ENCODE results near the gene WNK2. TPM values are rescaled to one million over a fixed set of nuclear protein-coding genes. Genes with fewer than 3 reads are reported as not detected.

WNK2 gene
- total RNA-seq, 1 experiment from 2014 or later = 69.4 TPM

DNA sequence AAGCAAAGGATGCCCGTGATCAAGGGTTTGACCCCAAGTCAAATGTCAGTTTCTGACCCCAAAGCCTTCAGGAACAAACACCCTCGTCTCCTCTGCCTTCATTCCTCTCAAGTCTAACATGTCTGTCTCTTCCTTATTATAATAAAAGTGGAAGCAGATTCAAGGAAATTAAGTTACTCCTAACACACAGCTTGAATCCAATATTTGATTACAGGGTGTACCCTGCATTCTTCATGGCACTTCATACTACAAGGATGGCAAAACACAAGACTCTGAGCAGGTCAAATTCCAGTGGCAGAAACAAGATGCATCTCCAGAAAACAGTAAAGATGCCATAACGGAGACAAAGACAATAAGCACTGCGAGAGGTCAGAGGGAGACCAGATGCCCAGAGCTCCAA lies 148.4 kb downstream of the WNK2 start:
- Histone ChIP-seq H3K9me3 (ENCODE audit: control insufficient read depth, low read depth, low read length) (no peaks in the 10 kb centered on the region), H4K91ac (ENCODE audit: insufficient read length, low read depth, low read length) (no peak overlapping the region), H2BK20ac (ENCODE audit: low read depth, low read length, poor library complexity, severe bottlenecking) (no peak overlapping the region), H3T11ph (ENCODE audit: low read length) (no peak overlapping the region), H3K23ac (ENCODE audit: insufficient read length, low read depth, low read length) (no peak overlapping the region), H3K23me2 (ENCODE audit: insufficient read length, low read depth, low read length, poor library complexity, severe bottlenecking) (no peaks in the 10 kb centered on the region), H3K4ac (ENCODE audit: low read depth, low read length) (no peak overlapping the region), H2BK15ac (ENCODE audit: low read depth, low read length) (no peak overlapping the region), H3K27ac (ENCODE audit: insufficient read length, low read depth, low read length) (no peak overlapping the region), H4K5ac (ENCODE audit: insufficient read length, low read depth, low read length) (no peak overlapping the region), H3K56ac (ENCODE audit: insufficient read length, low read depth, low read length) (no peak overlapping the region), H3K14ac (ENCODE audit: insufficient read depth, low read length) (no peak overlapping the region), H2BK5ac (ENCODE audit: insufficient read length, low read length) (no peak overlapping the region), H2BK120ac (ENCODE audit: low read depth, low read length, poor library complexity, severe bottlenecking) (no peak overlapping the region), H3K79me2 (ENCODE audit: insufficient read depth, low read length) (no peaks in the 10 kb centered on the region; the same call in 1 of the 2 replicates), H3K18ac (ENCODE audit: insufficient read length, low read depth, low read length) (no peak overlapping the region), H4K8ac (replicated peaks; ENCODE audit: insufficient read length, low read depth, low read length) (no peak overlapping the region), H2BK12ac (ENCODE audit: insufficient read length, low read depth, low read length) (no peak overlapping the region), H3K4me2 (ENCODE audit: insufficient read depth, insufficient read length, low read length) (no peak overlapping the region), H2AFZ (ENCODE audit: low read length) (no peak overlapping the region), H3K4me1 (ENCODE audit: insufficient read depth, low read length) (no peaks in the 10 kb centered on the region), H3K27me3 (ENCODE audit: insufficient read depth, low read length) (no peaks in the 10 kb centered on the region), H3K9ac (ENCODE audit: extremely low read depth, insufficient read length, low read length) (no peak overlapping the region), H4K20me1 (ENCODE audit: control insufficient read depth, insufficient read depth, insufficient read length) (no peaks in the 10 kb centered on the region), H2AK5ac (ENCODE audit: insufficient read length, low read length) (no peak overlapping the region), H3K79me1 (ENCODE audit: insufficient read depth, low read depth, low read length, poor library complexity, severe bottlenecking) (no peaks in the 10 kb centered on the region)
- no peak for DNase-seq
- Mint-ChIP-seq H3K4me1 (no peaks in the 10 kb centered on the region), H3K36me3 (ENCODE audit: insufficient read depth in 1 of 3, low read depth in 3 of 3) (peaks cover 18 to 57% (median 31%) of the 10 kb centered on the region in 3 experiments; a peak in 5 of 7 replicates), H3K4me3 (no peak overlapping the region), H3K27ac (no peak overlapping the region), H3K27me3 (ENCODE audit: low read depth) (no peaks in the 10 kb centered on the region), H3K9me3 (peaks cover 3 to 9% of the 10 kb centered on the region in 2 experiments; a peak in 4 of 5 replicates)
- WGBS (ENCODE audit: extremely low coverage, insufficient read length, low lambda C conversion rate) = no CpG with 5 or more reads among the region's 4 CpGs
- TF ChIP-seq, protein P1, sequence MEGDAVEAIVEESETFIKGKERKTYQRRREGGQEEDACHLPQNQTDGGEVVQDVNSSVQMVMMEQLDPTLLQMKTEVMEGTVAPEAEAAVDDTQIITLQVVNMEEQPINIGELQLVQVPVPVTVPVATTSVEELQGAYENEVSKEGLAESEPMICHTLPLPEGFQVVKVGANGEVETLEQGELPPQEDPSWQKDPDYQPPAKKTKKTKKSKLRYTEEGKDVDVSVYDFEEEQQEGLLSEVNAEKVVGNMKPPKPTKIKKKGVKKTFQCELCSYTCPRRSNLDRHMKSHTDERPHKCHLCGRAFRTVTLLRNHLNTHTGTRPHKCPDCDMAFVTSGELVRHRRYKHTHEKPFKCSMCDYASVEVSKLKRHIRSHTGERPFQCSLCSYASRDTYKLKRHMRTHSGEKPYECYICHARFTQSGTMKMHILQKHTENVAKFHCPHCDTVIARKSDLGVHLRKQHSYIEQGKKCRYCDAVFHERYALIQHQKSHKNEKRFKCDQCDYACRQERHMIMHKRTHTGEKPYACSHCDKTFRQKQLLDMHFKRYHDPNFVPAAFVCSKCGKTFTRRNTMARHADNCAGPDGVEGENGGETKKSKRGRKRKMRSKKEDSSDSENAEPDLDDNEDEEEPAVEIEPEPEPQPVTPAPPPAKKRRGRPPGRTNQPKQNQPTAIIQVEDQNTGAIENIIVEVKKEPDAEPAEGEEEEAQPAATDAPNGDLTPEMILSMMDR (conservative IDR thresholded peaks at IDR 0.05) = no peak

Measured in H9 (cell line).